NCI-H82 (cell line): Measurements from ENCODE around the gene PGBD5.

Experiments used
- DNase-seq: peaks from one replicate; lab custom pipeline; 2025; lab: John Stamatoyannopoulos, UW

PGBD5 gene

DNA sequence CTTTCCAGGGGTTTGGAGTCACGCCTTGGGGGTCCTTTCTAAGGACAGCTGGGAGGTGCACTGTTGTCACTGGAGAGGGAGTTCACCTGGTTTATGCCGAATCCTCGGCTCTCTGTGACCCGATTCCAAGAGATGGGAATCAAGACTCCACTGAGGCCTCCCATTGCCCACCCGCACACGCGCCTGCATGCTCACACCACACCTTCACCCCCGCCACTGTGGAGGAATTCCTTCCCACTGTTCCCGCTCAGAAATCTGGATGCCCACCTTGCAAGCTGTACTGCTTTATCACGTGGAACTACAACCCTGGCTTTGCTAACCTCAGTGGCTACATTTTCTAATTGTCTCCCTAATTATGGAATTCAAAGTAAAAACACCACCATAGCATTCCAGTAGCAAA is 29.2 kb downstream of the PGBD5 start:
- DNase-seq: no peak

DNA sequence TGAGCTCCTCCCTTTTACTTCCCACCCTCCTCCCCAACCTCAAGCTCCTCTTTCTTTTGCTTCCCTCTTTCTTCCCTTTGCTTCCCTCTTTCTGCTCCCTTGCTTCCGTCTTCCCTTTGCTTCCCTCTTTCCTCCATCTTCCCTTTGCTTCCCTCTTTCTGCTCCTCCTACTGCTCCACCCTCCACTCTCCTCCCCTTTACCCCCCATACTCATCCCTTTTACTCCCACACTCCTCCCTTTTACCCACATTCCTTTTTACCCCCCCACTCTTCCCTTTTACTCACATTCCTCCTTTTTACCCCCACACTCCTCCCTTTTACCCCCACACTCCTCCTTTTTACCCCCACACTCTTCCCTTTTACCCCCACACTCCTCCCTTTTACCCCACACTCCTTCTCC is 30.2 kb downstream of the PGBD5 start:
- DNase-seq: no peak

DNA sequence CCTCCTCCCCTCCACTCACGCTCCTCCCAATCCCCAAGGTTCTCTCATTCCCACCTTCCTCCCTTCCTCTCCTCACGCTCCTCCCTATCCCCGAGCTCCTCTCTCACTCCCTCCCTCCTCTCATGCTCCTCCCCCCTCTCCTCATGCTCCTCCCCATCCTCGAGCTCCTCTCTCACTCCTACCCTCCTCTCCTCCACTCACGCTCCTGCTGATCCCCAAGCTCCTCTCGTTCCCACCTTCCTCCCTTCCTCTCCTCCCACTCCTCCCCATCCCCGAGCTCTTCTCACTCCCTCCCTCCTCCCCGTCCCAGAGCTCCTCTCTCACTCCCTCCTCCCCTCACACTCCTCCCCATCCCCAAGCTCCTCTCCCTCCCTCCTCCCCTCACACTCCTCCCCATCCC is 31.4 kb downstream of the PGBD5 start:
- DNase-seq: no peak

DNA sequence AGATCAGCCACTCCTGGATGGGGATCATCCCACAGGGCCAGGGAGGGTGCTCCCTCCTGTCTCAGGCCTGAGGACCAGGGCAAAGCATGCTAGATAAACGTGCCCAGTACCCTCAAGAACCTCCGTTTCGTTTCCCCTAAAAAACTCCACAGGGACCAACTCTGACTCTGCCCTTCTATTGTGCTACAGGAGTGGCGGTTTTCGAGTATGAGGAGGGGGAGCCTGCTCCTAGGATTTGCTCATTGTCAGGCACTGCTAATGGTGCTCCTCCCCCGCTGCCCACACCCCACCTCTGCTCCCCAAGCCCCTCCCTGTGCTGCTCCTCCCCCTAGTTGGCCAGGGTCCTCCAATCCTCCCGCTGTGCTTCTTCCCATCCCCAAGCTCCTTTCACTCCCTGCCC is 32.0 kb downstream of the PGBD5 start:
- DNase-seq: no peak

DNA sequence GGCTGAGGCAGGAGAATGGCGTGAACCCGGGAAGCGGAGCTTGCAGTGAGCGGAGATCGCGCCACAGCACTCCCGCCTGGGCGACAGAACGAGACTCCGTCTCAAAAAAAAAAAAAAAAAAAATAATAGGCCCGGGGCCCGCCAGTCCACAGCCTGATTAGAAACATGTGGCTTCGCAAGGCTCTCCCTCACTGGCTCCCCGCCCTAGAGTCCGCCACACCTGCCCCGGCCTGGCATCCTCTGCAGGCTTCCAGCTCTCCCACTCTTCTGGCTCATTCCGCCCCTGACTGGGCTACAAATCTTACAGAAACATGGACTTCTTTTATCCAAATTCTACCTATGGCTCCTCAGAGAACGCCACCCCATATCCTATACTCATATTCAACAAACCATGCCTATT is 32.4 kb downstream of the PGBD5 start:
- DNase-seq: no peak

DNA sequence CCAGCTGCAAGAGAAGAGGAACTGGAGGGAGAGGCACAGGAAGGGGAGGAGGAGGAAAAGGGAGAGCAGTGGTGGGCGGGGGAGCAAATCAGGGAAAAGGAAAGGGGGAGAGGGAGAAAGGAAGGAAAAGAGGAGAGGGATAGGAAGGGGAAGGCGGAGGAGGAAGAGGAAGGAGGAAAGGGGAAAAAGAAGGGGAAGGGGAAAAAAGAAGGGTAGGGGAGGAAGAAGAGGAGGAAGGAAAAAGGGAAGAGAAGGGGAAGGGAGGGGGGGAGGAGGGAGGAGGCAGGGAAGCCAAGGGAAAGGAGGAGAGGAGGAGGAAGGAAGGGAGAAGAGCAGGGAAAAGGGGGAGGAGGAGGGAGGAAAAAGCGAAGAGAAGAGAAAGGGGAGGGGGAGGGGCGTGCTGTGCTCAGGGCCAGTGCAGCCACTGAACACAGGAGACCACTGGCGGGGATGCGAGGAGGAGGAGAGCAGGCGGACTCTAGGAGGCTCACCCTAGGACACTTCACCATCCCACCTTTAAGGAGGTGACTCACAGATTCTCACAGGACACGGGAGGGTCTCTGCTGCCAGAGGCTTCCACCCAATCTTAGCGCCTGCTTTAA is 33.1 kb downstream of the PGBD5 start:
- DNase-seq: no peak

DNA sequence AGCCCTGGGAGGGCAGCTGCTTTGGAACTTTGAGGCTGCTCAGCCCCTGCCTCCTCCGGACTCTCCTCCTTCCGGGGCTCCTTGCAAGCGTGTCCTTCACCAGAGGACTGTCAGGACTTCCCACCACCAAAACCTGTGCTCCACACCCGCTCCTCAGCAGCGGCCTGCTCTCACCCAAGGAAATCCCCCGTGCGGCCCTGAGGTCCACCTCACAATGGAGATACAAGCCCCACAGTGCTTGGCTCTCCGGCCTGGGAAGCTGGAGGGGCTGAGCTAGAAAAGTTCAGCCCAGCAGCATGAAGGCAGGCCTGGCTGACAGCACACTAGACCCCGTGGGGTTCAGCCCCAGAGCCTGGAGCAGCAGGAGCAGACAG is 33.6 kb downstream of the PGBD5 start:
- no peak for DNase-seq

DNA sequence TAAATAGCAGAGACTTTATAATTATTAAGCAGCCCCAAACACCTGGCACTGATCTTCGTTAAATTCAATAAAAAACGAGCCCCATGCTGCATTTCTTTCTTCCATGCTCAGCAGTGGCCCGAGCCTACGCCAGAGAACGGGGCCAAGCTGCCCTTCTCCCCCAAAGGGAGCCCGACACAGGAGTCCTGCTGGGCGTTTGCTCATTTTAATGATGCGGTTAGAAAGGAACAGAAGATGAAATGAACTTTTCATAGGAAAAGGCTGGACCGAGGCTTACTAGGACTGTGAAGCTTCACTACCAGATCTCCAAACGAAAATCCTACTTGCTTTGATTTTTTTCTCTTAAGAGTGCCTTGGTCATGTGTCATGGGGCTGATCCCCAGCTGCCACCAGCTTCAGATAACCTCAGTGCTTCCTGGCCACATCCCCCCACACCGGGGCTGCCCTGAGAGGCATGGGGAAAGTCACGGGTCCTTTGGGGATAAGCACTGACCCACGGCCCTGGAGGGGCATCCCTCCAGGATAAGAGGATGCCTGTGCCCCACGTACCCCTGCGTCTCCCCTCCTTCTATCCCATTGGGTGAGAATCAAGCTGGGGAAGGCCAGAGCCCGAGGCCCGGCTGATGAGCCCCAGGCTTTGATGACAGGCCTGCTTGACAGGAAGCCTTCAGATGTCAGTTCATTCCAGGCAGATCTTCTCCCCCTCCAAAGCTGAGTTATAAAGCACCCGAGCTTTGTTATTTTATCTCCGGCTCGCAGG is 34.2 kb downstream of the PGBD5 start:
- peak; percentile 19 for DNase-seq

DNA sequence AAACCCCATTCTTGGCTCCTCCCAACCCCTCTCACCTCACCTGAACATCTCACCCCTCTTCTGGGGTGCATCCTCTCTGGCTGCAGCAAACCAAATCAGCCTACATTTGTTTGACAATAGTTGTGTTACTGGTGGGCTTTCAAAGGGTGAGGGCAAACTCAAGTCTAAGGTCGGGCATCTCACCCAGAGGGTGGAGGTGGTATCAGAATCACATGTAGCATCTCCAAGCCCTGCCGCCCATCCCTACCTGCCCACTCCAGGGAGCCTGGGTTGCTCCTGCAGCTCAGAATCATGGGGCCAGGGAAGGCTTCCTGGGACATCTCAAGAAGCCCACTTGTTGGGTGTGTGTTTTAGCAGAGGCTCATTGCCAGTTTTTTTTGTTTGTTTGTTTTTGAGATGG is 35.8 kb downstream of the PGBD5 start:
- no peak for DNase-seq

DNA sequence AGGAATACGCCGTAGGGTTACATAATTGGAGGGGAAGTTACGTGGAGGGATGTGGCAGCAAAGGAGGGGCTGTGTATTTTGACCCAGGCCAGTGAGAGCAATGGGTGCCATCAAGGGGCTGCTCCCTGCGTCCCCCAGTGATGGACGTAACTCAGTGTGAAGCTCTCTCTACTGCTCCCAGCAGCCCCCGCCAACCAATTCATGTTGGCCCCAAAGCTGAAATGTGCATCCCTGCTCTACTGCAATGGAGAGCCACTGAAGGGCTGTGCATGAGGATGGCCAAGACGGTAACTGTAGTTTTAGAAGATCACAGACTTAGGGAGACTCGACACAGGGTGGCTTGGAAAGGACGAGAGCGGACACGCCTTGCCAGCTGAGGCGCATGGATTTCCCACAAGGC is 38.3 kb downstream of the PGBD5 start:
- no peak for DNase-seq

DNA sequence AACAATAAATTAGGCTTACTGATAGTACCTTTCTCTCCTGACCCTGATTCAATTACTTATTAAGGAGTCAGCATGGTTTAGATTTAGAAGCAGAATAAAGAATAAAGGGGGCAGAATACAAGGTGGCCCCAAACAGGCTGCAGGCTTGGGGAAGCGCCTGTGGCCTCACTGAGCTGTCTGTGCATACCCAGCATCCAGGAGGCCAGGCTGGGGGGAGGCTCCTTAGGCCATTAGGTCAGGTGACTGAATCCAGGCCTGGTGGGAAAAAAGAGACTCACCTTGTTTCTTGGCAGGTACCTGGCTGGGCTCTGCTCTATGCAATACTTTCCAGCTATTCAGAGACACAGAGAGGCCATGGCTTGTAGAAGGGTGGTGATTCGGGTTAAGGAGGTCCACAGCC is 38.8 kb downstream of the PGBD5 start:
- DNase-seq: no peak

DNA sequence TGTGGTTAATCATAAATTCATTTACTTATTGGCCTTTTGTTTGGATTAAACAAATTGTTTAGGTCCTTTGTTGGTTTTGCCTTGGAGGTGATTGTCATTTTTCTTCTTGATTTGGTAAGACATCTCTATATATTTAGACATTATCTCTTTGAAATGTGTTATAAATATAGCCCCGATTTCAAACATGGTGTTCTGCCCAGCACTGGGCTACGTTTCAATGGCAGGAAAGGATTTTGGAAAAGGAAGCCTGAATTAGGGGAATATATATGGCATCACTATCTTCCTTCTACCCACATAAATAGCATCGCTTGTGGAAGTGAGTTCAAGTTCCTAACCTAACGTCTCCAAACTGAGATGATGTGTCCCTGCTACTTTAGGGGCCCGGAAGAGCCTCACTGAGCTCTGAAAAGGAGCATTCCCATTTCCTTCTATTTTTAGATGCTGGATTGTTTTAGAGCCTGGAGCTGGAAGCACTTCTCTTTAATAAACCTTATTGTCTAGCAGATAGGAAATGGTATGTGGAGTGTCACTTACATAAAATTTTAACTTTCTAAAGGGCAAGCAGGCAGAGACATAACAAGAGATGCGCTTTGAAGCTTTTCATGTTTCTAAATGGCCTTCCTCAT is 39.4 kb downstream of the PGBD5 start:
- DNase-seq: no peak

DNA sequence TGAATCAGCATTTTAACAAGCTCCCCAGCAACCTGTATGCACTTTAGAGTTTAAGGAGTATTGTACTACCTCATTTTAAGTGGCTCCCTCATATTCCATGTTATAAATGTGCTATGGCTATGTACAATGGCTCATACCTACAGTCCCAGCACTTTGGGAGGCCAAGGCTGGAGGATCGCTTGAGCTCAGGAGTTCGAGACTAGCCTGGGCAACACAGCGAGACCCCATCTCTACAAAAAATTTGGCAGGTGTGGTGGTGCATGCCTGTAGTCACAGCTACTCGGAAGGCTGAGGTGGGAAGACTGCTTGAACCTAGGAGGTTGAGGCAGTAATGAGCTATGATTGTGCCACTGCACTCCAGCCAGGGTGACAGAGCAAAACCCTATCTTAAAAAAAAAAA is 40.2 kb downstream of the PGBD5 start:
- DNase-seq: no peak

DNA sequence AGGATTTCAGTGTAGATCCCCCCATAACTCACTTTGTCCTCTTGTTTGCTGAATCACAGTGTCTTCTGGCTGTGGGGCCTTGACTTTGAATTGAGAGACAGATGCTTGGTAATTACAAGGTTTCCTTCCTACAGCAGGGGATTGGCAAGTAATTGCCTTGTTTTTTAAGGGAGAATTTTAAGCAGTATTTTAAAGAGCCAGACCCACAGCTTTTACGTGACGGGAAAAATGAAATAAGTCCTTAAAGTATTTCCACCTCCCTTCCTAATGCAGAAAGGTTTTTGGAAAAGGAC is 41.0 kb downstream of the PGBD5 start:
- DNase-seq: no peak

DNA sequence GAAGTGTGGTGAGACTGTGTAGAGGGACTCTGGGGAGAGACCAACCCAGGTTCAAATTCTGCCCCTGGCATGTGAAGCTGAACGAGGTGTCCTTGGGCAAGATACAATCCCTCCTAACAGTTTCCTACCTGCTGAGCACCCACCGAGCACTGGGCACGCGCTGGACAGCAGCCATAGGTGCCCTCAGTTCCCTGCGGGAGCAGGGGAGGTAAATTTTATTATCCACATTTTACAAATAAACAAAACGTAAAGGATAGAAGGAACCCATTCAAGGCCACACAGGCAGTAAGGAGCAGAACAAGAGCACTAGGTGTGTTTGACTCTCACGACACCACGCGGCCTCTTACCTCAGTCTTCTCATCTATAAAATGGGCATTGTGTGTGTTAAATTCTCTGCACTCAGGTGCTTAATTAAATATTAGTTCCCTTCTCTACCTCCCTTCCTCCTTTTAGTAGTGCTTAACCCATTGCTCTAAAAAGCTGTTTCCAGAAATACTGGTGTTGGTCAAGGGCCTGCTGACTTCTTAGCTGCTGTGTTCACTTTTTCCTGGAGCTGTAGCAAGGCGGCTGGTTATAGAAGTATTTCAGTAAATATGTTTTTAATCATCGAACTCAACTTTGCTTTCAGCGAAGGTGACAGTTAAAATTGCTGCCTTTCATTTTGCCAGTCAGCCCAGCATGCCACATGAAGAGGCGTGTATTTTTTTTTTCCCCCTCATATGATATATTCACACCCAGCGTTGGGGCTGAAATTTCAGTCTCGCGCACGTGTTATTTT is 41.6 kb downstream of the PGBD5 start:
- DNase-seq: no peak

DNA sequence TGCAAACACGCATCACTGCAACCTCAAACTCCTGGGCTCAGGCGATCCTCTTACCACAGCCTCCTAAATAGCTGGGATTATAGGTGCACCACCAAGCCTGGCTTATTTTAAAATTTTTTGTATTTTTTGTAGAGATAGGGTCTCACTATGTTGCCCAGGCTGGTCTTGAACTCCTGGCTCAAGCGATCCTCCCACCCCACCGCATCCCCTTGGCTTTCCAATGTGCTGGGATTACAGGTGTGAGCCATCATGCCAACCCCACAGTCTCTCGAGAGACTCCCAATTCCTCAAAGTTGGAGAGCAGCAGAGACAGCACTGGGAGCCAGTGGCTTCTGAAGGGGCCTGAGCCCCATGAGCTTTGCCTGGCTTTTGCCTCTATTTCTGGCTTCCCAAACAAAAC is 42.7 kb downstream of the PGBD5 start:
- no peak for DNase-seq

DNA sequence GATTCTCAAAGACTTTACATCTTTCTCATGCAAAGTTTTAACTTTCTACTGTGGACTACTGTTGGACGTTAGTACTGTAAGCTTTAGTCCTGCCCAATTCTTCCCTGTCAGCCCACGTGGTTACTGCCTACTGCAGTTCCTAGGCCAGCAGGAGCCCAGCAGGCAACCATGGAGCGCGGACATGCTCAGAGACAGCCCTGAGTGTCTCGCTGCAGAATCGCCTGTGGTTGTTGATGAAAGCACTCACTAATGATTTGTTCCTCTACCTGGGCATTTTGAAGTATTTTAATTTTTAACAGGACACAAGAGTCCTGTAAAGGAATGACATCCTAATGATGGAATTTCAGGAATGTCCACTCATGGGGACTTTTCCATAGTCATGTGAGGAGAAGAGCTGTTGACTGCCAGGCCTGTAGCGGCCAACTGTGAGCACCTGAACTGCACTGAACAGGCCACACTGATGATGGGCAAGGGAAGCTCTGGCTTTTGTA is 44.1 kb downstream of the PGBD5 start:
- DNase-seq: no peak

DNA sequence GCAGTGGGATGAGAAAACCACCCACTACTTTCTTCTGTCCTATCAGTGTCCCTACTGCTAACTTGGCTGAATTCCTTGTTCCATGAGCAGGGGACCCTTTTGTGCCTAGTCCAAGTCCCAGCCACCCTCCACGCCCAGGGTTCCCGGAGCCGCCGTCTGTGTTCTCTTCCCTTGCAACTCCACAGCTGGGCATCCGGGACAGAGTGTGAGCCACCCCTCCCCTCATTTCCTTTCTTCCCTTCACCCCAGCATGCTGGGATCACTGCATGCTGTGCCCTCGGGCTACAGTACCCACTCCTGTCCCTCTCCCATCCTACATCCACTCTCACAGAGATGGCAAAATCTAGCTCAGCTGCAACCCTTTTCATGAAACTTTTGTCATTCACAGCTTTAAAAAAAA is 44.5 kb downstream of the PGBD5 start:
- no peak for DNase-seq

DNA sequence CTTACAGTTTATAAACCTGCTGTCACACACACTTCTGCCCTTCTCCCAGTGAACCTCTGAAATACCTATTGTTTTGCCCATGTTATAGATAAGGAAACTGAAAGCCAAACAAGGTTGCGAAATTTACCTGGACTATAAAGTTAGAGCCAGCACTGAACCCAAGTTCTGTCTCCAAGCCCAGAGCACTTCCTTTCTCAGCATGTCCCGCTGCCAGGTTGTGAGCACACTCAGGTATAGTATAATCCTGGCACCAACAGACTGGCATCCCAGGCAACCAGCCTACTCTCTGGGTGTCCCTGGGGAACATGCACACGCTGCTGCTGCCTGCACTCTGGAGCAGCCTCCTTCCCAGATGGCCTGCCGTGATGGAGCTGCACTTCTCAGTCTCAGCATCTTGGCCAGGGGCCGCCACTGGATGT is 45.1 kb downstream of the PGBD5 start:
- no peak for DNase-seq

DNA sequence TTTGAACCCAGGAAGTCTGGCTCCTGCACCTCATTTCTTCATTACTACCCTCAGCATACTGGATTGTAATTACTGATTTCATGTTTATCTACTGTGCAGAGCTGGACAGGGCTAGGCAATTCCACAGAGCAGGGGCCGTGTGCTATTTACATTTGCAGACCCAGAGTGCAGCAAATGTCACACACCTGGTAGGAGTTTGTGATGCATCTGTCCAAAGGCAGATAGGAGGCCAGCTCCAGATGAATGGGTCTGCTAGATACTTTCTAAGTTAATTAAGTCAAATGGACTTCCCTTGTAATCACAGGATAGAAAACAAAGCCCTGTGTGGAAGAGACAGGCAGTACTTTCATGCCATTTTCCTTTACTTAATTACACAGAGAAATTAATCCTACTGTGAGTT is 46.2 kb downstream of the PGBD5 start:
- DNase-seq: no peak

DNA sequence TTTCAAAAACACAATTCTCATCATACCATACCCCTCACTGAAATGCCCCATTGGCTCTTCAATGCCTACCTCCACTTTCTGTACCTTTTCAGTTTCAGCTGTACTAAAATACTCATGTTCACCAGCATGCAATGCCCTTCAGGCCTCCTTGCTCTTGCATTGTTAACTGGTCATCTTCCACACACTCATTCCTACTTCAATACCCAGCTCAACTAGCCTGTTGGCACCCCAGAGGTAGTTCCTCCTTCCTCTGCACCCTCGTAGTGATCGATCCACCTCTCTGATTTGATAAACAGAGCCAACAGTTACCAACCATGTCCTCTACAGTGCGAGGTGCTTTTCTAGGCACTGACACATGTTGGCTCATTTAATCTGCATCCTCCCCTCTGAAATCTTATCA is 46.7 kb downstream of the PGBD5 start:
- no peak for DNase-seq

DNA sequence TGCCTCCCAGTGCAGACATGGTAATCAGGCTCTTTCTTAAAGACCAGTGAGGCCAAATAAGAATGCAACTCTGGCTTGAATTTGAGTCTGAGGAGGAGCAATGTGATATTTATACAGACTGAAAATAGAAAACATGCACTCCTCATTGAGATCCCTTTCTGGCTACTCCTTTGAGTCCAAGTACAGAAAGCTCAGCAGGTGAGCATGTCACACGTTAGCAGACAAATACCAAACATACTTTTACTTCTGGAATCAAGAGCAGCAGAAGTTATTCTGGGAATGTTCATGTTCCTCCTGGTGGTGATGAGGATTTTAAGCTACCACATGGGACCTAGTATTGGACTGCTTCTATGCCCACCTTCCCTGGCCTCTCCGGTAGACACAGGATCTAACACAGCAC is 48.3 kb downstream of the PGBD5 start:
- DNase-seq: no peak

DNA sequence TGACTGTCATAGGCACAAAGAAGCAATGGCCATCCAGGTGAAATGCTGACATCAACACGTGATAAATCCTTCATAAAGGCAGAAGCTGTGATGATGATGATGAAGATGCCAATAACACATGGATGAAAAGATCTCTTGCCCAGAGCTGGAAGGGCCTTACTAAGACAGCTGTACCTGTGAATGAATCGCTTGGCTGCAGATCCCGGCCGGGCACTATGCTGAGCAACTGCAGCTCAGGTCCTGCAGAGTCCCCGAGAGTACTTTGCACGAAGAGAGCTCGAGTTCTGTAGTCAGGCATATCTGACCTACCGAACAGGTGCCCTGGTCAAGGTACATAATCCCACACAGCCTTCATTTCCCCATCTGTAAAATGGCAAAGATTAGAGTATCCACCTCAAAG is 48.8 kb downstream of the PGBD5 start:
- DNase-seq: no peak
